ENCODE data around the gene ELOA. TPM values are rescaled to one million over a fixed set of nuclear protein-coding genes. Genes with fewer than 3 reads are reported as not detected.
"Not testable (repeated sequence)": the region's sequence is repeated elsewhere in the genome, so short reads cannot be mapped to it uniquely, and the experiment has no call there.

Gene ELOA
- total RNA-seq, 1 experiment from 2014 or later = 57.0 TPM

GRCh38 chr1:23733281-23733680, 10.0 kb upstream of the ELOA start:
- DNase-seq (ENCODE audit: low read depth) = not testable (repeated sequence)

GRCh38 chr1:23736437-23737134, 6.7 kb upstream of the ELOA start:
- DNase-seq (ENCODE audit: low read depth) = no peak

- DNase-seq (ENCODE audit: low read depth) = no peak
Observed at GRCh38 chr1:23741609-23742008, 1.7 kb upstream of the ELOA start.

GRCh38 chr1:23742670-23743286, 493 bp upstream of the ELOA start:
- no peak for DNase-seq (ENCODE audit: low read depth)

- DNase-seq (ENCODE audit: low read depth) = peak; percentile 47
Observed at GRCh38 chr1:23745515-23745914, 2.2 kb downstream of the ELOA start.

GRCh38 chr1:23748016-23748415, 4.7 kb downstream of the ELOA start:
- DNase-seq (ENCODE audit: low read depth) = no peak

- DNase-seq (ENCODE audit: low read depth) = peak; percentile 56
Observed at GRCh38 chr1:23751050-23751814, 8.0 kb downstream of the ELOA start.

- no peak for DNase-seq (ENCODE audit: low read depth)
Observed at GRCh38 chr1:23751815-23752200, 8.5 kb downstream of the ELOA start.

GRCh38 chr1:23752909-23753308, 9.6 kb downstream of the ELOA start:
- no peak for DNase-seq (ENCODE audit: low read depth)

- DNase-seq (ENCODE audit: low read depth) = peak; percentile 79
Observed at GRCh38 chr1:23756676-23757075, 13.4 kb downstream of the ELOA start.

GRCh38 chr1:23757812-23758211, 14.5 kb downstream of the ELOA start:
- DNase-seq (ENCODE audit: low read depth) = no peak

GRCh38 chr1:23759277-23759676, 16.0 kb downstream of the ELOA start:
- DNase-seq (ENCODE audit: low read depth) = no peak

- DNase-seq (ENCODE audit: low read depth) = no peak
Observed at GRCh38 chr1:23763041-23763577, 19.8 kb downstream of the ELOA start.

- DNase-seq (ENCODE audit: low read depth) = no peak
Observed at GRCh38 chr1:23768733-23769132, 25.5 kb downstream of the ELOA start.

GRCh38 chr1:23772049-23772853, 29.0 kb downstream of the ELOA start:
- peak; percentile 78 for DNase-seq (ENCODE audit: low read depth)

- no peak for DNase-seq (ENCODE audit: low read depth)
Observed at GRCh38 chr1:23772854-23773242, 29.6 kb downstream of the ELOA start.

GRCh38 chr1:23774174-23774880, 31.1 kb downstream of the ELOA start:
- DNase-seq (ENCODE audit: low read depth) = no peak

GRCh38 chr1:23776217-23776616, 32.9 kb downstream of the ELOA start:
- DNase-seq (ENCODE audit: low read depth) = no peak

- DNase-seq (ENCODE audit: low read depth) = peak; percentile 80
Observed at GRCh38 chr1:23777979-23778814, 34.9 kb downstream of the ELOA start, which contains the start of gene PITHD1. Gene PITHD1 (plus strand): TSS chr1:23778418. CDS start chr1:23778516, 98 bp downstream.

- DNase-seq (ENCODE audit: low read depth) = peak; percentile 66
Observed at GRCh38 chr1:23779826-23780371, 36.6 kb downstream of the ELOA start.
